GM12878 (cell line): ENCODE measurements around the gene OR7C2. TPM values are rescaled to one million over a fixed set of nuclear protein-coding genes. Genes with fewer than 3 reads are reported as not detected.

ENCODE experiments used
- BCL3 ChIP-seq: IDR thresholded peaks from 2 replicates; pipeline ENCODE4 v1.6.1; 2011; ENCODE audit warnings: borderline replicate concordance, low read depth, mild to moderate bottlenecking, moderate library complexity, low read length; ENCODE audit not compliant: insufficient read depth, poor library complexity, severe bottlenecking
- CREB1 ChIP-seq: IDR thresholded peaks from 2 replicates; pipeline ENCODE4 v1.6.1; 2012; ENCODE audit warnings: low read depth, mild to moderate bottlenecking, inconsistent platforms
- KDM1A ChIP-seq: fragments of 200-600 bp; sonication (generic); IDR thresholded peaks from 2 replicates; pipeline ENCODE4 v1.6.1; 2016; ENCODE audit warnings: borderline replicate concordance
- KLF5 ChIP-seq: fragments of 450-650 bp; IDR thresholded peaks from 2 replicates; pipeline ENCODE4 v1.6.1; 2014; ENCODE audit warnings: mild to moderate bottlenecking; ENCODE audit not compliant: partially characterized antibody
- MEF2A ChIP-seq: IDR thresholded peaks from 2 replicates; pipeline ENCODE4 v1.6.1; 2011; ENCODE audit warnings: low read depth, mild to moderate bottlenecking, low read length, moderate library complexity; ENCODE audit not compliant: insufficient read depth
- MYC ChIP-seq: IDR thresholded peaks from 2 replicates; pipeline ENCODE4 v1.6.1; 2011; ENCODE audit warnings: mild to moderate bottlenecking, low read length, moderate library complexity, inconsistent platforms; ENCODE audit not compliant: insufficient read depth, insufficient replicate concordance, insufficient read length, severe bottlenecking
- NFIC ChIP-seq: IDR thresholded peaks from 2 replicates; pipeline ENCODE4 v1.6.1; 2012; ENCODE audit warnings: low read depth, mild to moderate bottlenecking, inconsistent platforms, low read length, moderate library complexity
- POLR2AphosphoS2 ChIP-seq: IDR thresholded peaks from 2 replicates; pipeline ENCODE4 v1.6.1; 2011; ENCODE audit warnings: low read depth, mild to moderate bottlenecking, low read length, improper control_type of control experiment, moderate library complexity
- RB1 ChIP-seq: fragments of 450-650 bp; formaldehyde crosslinking; IDR thresholded peaks from 2 replicates; pipeline ENCODE4 v1.6.1; 2017; ENCODE audit warnings: mild to moderate bottlenecking, borderline replicate concordance
- RUNX3 ChIP-seq: IDR thresholded peaks from 2 replicates; pipeline ENCODE4 v1.6.1; 2012; ENCODE audit warnings: low read length, inconsistent platforms
- SMAD5 ChIP-seq: IDR thresholded peaks from 2 replicates; pipeline ENCODE4 v1.6.1; 2016; ENCODE audit warnings: antibody characterized with exemption, low read depth
- TCF7 ChIP-seq: IDR thresholded peaks from 2 replicates; pipeline ENCODE4 v1.6.1; 2014; ENCODE audit warnings: antibody characterized with exemption, borderline replicate concordance
- ZNF687 ChIP-seq: fragments of 450-650 bp; IDR thresholded peaks from 2 replicates; pipeline ENCODE4 v1.6.1; 2017; ENCODE audit warnings: mild to moderate bottlenecking, moderate library complexity
- polyA plus RNA-seq, 11 experiments: library from polyadenylated mRNA; depleted of rRNA in 4 of 11; unstranded in 6 of 11; stranded (reverse) in 5 of 11; fragments of >200 nt; fragmentation: Nextera tagmentation in 4 of 11; fragmentation: Illumina TruSeq in 1 of 11; extraction: Ambion mirVana in 4 of 11; extraction: Trizol in 1 of 11; gene quantifications; 1 replicate in 1 of 11; 2 replicates in 10 of 11; pipeline versions ENCODE4 v1.2.1 to v1.2.3, GENCODE V29; 2011 to 2016; ENCODE audit warnings: inconsistent platforms in 2 of 11, missing spikeins in 2 of 11, low read depth in 1 of 11
- total RNA-seq, 4 experiments: library from RNA; depleted of rRNA in 3 of 4; stranded (reverse); fragments of >200 nt in 3 of 4; fragmentation: Illumina TruSeq in 1 of 4; extraction: Trizol in 1 of 4; gene quantifications; 2 replicates each; pipeline versions ENCODE4 v1.2.1 to v1.2.3, GENCODE V29; 2013 to 2021

The OR7C2 gene
- total and polyA plus RNA-seq, 10 of the 15 experiments (the other 5 are each of a cell fraction or from before 2014, with no cell fraction given): not detected

GRCh38 chr19:14943601-14944000 lies 2.3 kb downstream of the OR7C2 start (continued):
- TF ChIP-seq KLF5 (no peak), POLR2AphosphoS2 (no peak), MEF2A (peak; percentile 96), SMAD5 (no peak), CREB1 (no peak; the same call in 1 of the 2 replicates), RUNX3 (peak; percentile 80), KDM1A (no peak), TCF7 (peak; percentile 26; the same call in 1 of the 2 replicates), RB1 (no peak), NFIC (peak; percentile 69), BCL3 (no peak), MYC (no peak), ZNF687 (no peak)
